ENCODE data around the gene ATF6.
"Not testable (repeated sequence)": the region's sequence is repeated elsewhere in the genome, so short reads cannot be mapped to it uniquely, and the experiment has no call there.

The ATF6 gene

GRCh38 chr1:161766102-161766981 is at the start of gene ATF6:
Gene ATF6 (plus strand): TSS chr1:161766320. CDS start chr1:161766361, 41 bp downstream.
- DNase-seq (ENCODE audit: low read depth) = peak; percentile 62

GRCh38 chr1:161718559-161719324 is 47.4 kb upstream of the ATF6 start:
- DNase-seq (ENCODE audit: low read depth) = no peak

GRCh38 chr1:161719325-161719611 is 46.9 kb upstream of the ATF6 start:
- DNase-seq (ENCODE audit: low read depth) = no peak

- no peak for DNase-seq (ENCODE audit: low read depth)
Measured at GRCh38 chr1:161720422-161720821, 45.7 kb upstream of the ATF6 start.

GRCh38 chr1:161720956-161721737 is 45.0 kb upstream of the ATF6 start, which contains the start of gene FCRLB:
Gene FCRLB (plus strand): TSS chr1:161721544. CDS start chr1:161722673, 1,129 bp downstream.
- no peak for DNase-seq (ENCODE audit: low read depth)

- DNase-seq (ENCODE audit: low read depth) = no peak
Measured at GRCh38 chr1:161721738-161722343, 44.3 kb upstream of the ATF6 start.

- DNase-seq (ENCODE audit: low read depth) = no peak
Measured at GRCh38 chr1:161722406-161722805, 43.7 kb upstream of the ATF6 start.

GRCh38 chr1:161723459-161724141 is 42.5 kb upstream of the ATF6 start:
- no peak for DNase-seq (ENCODE audit: low read depth)

- not testable (repeated sequence) for DNase-seq (ENCODE audit: low read depth)
Measured at GRCh38 chr1:161725258-161725907, 40.7 kb upstream of the ATF6 start.

GRCh38 chr1:161725908-161726472 is 40.1 kb upstream of the ATF6 start:
- DNase-seq (ENCODE audit: low read depth) = peak; percentile 9

- DNase-seq (ENCODE audit: low read depth) = peak; percentile 57
Measured at GRCh38 chr1:161726473-161727255, 39.5 kb upstream of the ATF6 start.

- DNase-seq (ENCODE audit: low read depth) = peak; percentile 5
Measured at GRCh38 chr1:161727256-161727924, 38.7 kb upstream of the ATF6 start.

- DNase-seq (ENCODE audit: low read depth) = no peak
Measured at GRCh38 chr1:161728376-161729226, 37.5 kb upstream of the ATF6 start.

GRCh38 chr1:161730050-161730564 is 36.0 kb upstream of the ATF6 start:
- DNase-seq (ENCODE audit: low read depth) = no peak

GRCh38 chr1:161731241-161731640 is 34.9 kb upstream of the ATF6 start:
- DNase-seq (ENCODE audit: low read depth) = no peak

GRCh38 chr1:161731981-161732718 is 34.0 kb upstream of the ATF6 start:
- no peak for DNase-seq (ENCODE audit: low read depth)

GRCh38 chr1:161733526-161733925 is 32.6 kb upstream of the ATF6 start:
- no peak for DNase-seq (ENCODE audit: low read depth)
